ENCODE data around the gene SYT8.
"Not testable (repeated sequence)": the region's sequence is repeated elsewhere in the genome, so short reads cannot be mapped to it uniquely, and the experiment has no call there.

Gene SYT8

DNA sequence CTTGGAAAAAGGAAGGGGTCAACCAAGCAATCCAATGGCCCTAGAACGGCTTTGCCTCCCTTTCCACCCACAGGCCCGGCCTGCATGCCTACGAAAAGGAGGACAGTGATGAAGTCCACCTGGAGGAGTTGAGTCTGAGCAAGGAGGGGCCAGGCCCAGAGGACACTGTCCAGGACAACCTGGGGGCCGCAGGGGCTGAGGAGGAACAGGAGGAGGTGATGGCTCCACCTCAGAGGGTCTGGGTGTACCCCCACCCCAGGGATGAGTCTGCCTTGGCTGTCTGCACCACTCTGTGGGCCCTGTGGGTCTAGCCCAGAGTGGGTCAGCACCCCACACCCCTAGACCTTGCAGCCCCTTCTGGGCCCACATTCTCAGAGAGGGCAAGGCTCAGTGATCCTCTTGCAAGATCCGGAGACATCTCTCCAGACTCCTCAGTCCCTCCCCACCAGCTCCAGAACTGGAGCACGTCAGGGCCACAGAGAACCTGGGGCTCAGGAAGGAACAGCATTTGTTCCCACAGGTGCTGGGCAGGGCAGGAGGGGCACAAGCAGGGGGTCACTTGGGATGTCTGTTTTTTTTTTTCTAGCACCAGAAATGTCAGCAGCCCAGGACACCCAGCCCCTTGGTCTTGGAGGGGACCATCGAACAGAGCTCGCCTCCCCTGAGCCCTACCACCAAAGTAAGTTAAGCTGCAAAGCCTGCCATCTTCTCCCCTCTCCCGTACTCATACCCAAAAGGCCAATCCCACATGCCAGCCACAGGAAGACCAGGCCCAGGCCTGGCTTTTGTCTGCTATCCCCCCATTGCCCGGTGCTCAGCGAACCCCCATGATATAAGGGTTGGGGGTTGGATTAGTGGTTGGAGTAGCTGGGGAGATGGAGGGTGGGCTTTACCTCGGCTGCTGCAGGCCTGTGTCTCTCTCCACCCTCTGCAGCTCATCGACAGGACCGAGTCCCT, 48.8 kb downstream of the SYT8 start:
- no peak for DNase-seq (ENCODE audit: low read depth in 1 of 2, low spot score in 1 of 2)

DNA sequence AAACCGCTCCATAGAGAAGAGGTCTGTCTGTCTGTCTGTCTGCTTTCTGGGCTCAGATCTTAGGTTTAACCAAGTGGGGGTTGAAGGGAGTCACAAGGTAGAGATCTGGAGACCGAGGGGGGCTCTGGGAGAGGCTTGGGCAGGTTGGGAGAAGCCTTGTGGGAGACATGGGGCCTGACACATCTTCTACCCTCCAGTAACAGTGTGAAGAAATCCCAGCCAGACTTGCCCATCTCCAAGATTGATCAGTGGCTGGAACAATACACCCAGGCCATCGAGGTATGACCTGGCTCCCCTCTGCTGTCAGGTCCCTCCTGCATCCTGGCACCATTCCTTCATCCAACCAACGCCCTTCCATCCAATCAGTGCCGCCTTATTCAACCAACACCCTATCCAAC, 49.5 kb downstream of the SYT8 start:
- no peak for DNase-seq (ENCODE audit: low read depth in 1 of 2, low spot score in 1 of 2)

DNA sequence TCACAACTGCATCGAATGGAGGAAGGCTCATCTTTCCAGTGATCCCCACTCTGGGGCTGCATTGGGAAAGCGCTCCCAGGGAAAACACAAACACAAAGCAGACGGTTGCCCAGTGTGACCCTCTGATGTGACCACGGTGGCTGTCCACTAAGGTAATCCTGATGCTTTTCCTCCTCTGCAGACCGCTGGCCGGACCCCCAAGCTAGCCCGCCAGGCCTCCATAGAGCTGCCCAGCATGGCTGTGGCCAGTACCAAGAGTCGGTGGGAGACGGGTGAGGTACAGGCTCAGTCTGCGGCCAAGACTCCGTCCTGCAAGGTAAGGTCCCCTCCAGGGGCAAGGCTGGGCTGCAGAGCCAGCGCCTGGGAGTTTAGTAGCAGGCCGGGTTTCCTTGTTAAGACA, 51.8 kb downstream of the SYT8 start:
- not testable (repeated sequence) for DNase-seq (ENCODE audit: low read depth in 1 of 2, low spot score in 1 of 2)
